A673 (cell line): ENCODE data around the gene COL13A1. TPM values are rescaled to one million over a fixed set of nuclear protein-coding genes. Genes with fewer than 3 reads are reported as not detected.

Experiments
- BruUV-seq: library from RNA; stranded (reverse); fragments of 400-500 nt; replicated peaks from 2 replicates; lab custom pipeline; 2021; lab: Mats Ljungman, UMichigan
- CTCF ChIA-PET: fragments of 300-600 bp; sonication (Branson Sonifier 250); formaldehyde crosslinking; loops from one replicate; lab custom pipeline; 2022; ENCODE audit warnings: antibody characterized with exemption; lab: Charles Lee
- POLR2A ChIA-PET: fragments of 300-600 bp; sonication (Branson Sonifier 250); formaldehyde crosslinking; loops from one replicate; lab custom pipeline; 2022; ENCODE audit warnings: antibody characterized with exemption; ENCODE audit not compliant: low non-redundant PET; lab: Charles Lee
- DNase-seq: peaks from one replicate; pipeline ENCODE4 v3.0.0-alpha.2; 2015; ENCODE audit warnings: low spot score
- H3K27ac ChIP-seq: fragments of 200-600 bp; sonication (generic); 2 replicates; pipeline ENCODE4 v1.5.1; 2016; ENCODE audit warnings: mixed run types, low read depth, mild to moderate bottlenecking, mixed read lengths, antibody characterized with exemption, low read length; ENCODE audit not compliant: poor library complexity, severe bottlenecking
- H3K27me3 ChIP-seq: fragments of 200-600 bp; sonication (generic); replicated peaks from 2 replicates; pipeline ENCODE4 v1.6.1; 2017; ENCODE audit warnings: mixed run types, low read depth, mild to moderate bottlenecking, mixed read lengths, antibody characterized with exemption, low read length; ENCODE audit not compliant: insufficient read depth, poor library complexity
- H3K36me3 ChIP-seq: fragments of 200-600 bp; sonication (generic); 2 replicates; pipeline ENCODE4 v1.6.1; 2016; ENCODE audit warnings: mixed run types, mild to moderate bottlenecking, mixed read lengths, antibody characterized with exemption, low read length; ENCODE audit not compliant: insufficient read depth, poor library complexity, severe bottlenecking
- H3K4me1 ChIP-seq: fragments of 200-600 bp; sonication (generic); 2 replicates; pipeline ENCODE4 v1.6.1; 2017; ENCODE audit warnings: mixed run types, mild to moderate bottlenecking, mixed read lengths, antibody characterized with exemption, low read length; ENCODE audit not compliant: insufficient read depth, poor library complexity, severe bottlenecking
- H3K4me3 ChIP-seq: fragments of 200-600 bp; sonication (generic); 2 replicates; pipeline ENCODE4 v1.5.1; 2016; ENCODE audit warnings: low read depth, mixed run types, mild to moderate bottlenecking, mixed read lengths, low read length; ENCODE audit not compliant: poor library complexity, severe bottlenecking
- H3K9me3 ChIP-seq: fragments of 200-600 bp; sonication (generic); 2 replicates; pipeline ENCODE4 v1.6.1; 2016; ENCODE audit warnings: mixed run types, low read depth, mild to moderate bottlenecking, mixed read lengths, antibody characterized with exemption, low read length; ENCODE audit not compliant: poor library complexity, severe bottlenecking
- EZH2 ChIP-seq: fragments of 200-600 bp; sonication (generic); IDR thresholded peaks from 2 replicates; pipeline ENCODE4 v1.6.1; 2017; ENCODE audit warnings: borderline replicate concordance, low read depth, mild to moderate bottlenecking, mixed read lengths, antibody characterized with exemption, low read length; ENCODE audit not compliant: poor library complexity, severe bottlenecking
- intact Hi-C: fragments of 100-400 bp; cut with micrococcal nuclease; formaldehyde crosslinking; loops from one replicate; pipeline ENCODE4 v1.10.0; 2022; ENCODE audit not compliant: unreplicated experiment
- total RNA-seq: library from RNA; stranded (reverse); gene quantifications from 2 replicates; pipeline ENCODE4 v1.2.3, GENCODE V29; 2021
- TF ChIP-seq, protein P1 (sequence below): fragments of 300-800, 200-600 bp; sonication (generic); conservative IDR thresholded peaks from 2 replicates; pipeline ENCODE4 v1.5.1; 2017; ENCODE audit warnings: low read depth, mild to moderate bottlenecking, antibody characterized with exemption, low read length, moderate library complexity, mixed read lengths

Gene COL13A1
- total RNA-seq, 1 experiment from 2014 or later: 2.0 TPM

- BruUV-seq: no TSS peak
- H3K36me3 ChIP-seq: no peaks in the 10 kb centered on the region
- ChIA-PET CTCF (no interaction called here), POLR2A (no interaction called here)
- DNase-seq: no peak
- peaks cover 5% of the 10 kb centered on the region for H3K4me1 ChIP-seq
- H3K9me3 ChIP-seq: no peaks in the 10 kb centered on the region
- no peak overlapping the region for H3K27ac ChIP-seq
- intact Hi-C loops: no loop called here
- H3K27me3 ChIP-seq: no peaks in the 10 kb centered on the region
- no peak overlapping the region for H3K4me3 ChIP-seq
- TF ChIP-seq EZH2: no peak
- TF ChIP-seq, protein P1, sequence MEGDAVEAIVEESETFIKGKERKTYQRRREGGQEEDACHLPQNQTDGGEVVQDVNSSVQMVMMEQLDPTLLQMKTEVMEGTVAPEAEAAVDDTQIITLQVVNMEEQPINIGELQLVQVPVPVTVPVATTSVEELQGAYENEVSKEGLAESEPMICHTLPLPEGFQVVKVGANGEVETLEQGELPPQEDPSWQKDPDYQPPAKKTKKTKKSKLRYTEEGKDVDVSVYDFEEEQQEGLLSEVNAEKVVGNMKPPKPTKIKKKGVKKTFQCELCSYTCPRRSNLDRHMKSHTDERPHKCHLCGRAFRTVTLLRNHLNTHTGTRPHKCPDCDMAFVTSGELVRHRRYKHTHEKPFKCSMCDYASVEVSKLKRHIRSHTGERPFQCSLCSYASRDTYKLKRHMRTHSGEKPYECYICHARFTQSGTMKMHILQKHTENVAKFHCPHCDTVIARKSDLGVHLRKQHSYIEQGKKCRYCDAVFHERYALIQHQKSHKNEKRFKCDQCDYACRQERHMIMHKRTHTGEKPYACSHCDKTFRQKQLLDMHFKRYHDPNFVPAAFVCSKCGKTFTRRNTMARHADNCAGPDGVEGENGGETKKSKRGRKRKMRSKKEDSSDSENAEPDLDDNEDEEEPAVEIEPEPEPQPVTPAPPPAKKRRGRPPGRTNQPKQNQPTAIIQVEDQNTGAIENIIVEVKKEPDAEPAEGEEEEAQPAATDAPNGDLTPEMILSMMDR: no peak
Observed at GRCh38 chr10:69840773-69841172, 39.1 kb downstream of the COL13A1 start.

- ChIA-PET CTCF (no interaction called here), POLR2A (no interaction called here)
- H3K27ac ChIP-seq: no peak overlapping the region
Observed at GRCh38 chr10:69842020-69842419, 40.3 kb downstream of the COL13A1 start.

GRCh38 chr10:69842882-69843281 is 41.2 kb downstream of the COL13A1 start:
- TF ChIP-seq EZH2: no peak
- no peaks in the 10 kb centered on the region for H3K36me3 ChIP-seq
- ChIA-PET CTCF (no interaction called here), POLR2A (no interaction called here)
- no peak overlapping the region for H3K4me3 ChIP-seq
- intact Hi-C loops: no loop called here
- no TSS peak for BruUV-seq
- no peak for DNase-seq
- no peaks in the 10 kb centered on the region for H3K9me3 ChIP-seq
- no peaks in the 10 kb centered on the region for H3K27me3 ChIP-seq
- H3K27ac ChIP-seq: no peak overlapping the region
- peaks cover 20% of the 10 kb centered on the region for H3K4me1 ChIP-seq

More at GRCh38 chr10:69842020-69842419, 40.3 kb downstream of the COL13A1 start:
- H3K9me3 ChIP-seq: no peaks in the 10 kb centered on the region
- TF ChIP-seq, protein P1: no peak
- no peak for TF ChIP-seq EZH2
- intact Hi-C loops: no loop called here
- BruUV-seq: no TSS peak
- no peaks in the 10 kb centered on the region for H3K36me3 ChIP-seq
- DNase-seq: no peak
- no peak overlapping the region for H3K4me3 ChIP-seq
- peaks cover 17% of the 10 kb centered on the region for H3K4me1 ChIP-seq
- no peaks in the 10 kb centered on the region for H3K27me3 ChIP-seq

- no peak for TF ChIP-seq EZH2
- TF ChIP-seq, protein P1: no peak
- Histone ChIP-seq H3K27me3 (no peaks in the 10 kb centered on the region), H3K4me1 (peaks cover 20% of the 10 kb centered on the region), H3K9me3 (no peaks in the 10 kb centered on the region), H3K4me3 (no peak overlapping the region), H3K36me3 (no peaks in the 10 kb centered on the region), H3K27ac (no peak overlapping the region)
- intact Hi-C loops: no loop called here
- no TSS peak for BruUV-seq
- CTCF ChIA-PET: no interaction called here
- POLR2A ChIA-PET: no interaction called here
- no peak for DNase-seq
Observed at GRCh38 chr10:69843923-69844322, 42.2 kb downstream of the COL13A1 start.
